Measurements from ENCODE around the gene RAD51B.

DNA sequence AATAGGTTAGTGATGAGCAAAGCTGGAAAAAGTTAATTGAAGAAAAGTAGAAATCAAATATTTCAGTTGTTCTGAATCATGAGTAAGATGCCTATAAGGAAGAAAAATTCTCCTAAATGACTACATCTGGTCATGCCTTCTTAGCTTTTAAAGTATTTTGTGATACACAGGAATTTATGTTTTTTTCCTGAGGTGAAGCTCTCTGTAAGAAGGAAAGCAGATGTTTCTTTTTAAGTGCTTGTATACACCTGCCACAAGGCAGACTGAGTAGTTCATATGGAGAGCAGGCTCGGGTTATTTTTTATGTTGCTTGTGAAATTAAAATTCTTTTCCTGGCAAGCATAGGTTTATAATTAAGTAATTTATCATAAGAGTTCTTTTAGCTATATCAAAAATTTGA lies 275.2 kb downstream of the RAD51B start:
- TF ChIP-seq, protein P1, sequence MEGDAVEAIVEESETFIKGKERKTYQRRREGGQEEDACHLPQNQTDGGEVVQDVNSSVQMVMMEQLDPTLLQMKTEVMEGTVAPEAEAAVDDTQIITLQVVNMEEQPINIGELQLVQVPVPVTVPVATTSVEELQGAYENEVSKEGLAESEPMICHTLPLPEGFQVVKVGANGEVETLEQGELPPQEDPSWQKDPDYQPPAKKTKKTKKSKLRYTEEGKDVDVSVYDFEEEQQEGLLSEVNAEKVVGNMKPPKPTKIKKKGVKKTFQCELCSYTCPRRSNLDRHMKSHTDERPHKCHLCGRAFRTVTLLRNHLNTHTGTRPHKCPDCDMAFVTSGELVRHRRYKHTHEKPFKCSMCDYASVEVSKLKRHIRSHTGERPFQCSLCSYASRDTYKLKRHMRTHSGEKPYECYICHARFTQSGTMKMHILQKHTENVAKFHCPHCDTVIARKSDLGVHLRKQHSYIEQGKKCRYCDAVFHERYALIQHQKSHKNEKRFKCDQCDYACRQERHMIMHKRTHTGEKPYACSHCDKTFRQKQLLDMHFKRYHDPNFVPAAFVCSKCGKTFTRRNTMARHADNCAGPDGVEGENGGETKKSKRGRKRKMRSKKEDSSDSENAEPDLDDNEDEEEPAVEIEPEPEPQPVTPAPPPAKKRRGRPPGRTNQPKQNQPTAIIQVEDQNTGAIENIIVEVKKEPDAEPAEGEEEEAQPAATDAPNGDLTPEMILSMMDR (IDR thresholded peaks at IDR 0.05 in 2 of 3, conservative IDR thresholded peaks at IDR 0.05 in 1 of 3; ENCODE audit: borderline replicate concordance in 1 of 3, insufficient read depth in 1 of 3, low read depth in 2 of 3, low read length in 2 of 3), result no peak
- TF ChIP-seq ZNF274 (IDR thresholded peaks at IDR 0.05; ENCODE audit: low read depth, low read length) (no peak), POLR2A (IDR thresholded peaks at IDR 0.05; ENCODE audit: borderline replicate concordance, extremely low read depth, insufficient read depth, insufficient read length) (no peak), EZH2 (IDR thresholded peaks at IDR 0.05) (no peak), POLR2AphosphoS5 (IDR thresholded peaks at IDR 0.05; ENCODE audit: low read depth, low read length) (no peak), YY1 (IDR thresholded peaks at IDR 0.05; ENCODE audit: extremely low read depth, insufficient replicate concordance, low read depth, low read length) (no peak), EZH2phosphoT487 (IDR thresholded peaks at IDR 0.05; ENCODE audit: borderline replicate concordance) (no peak), EGR1 (IDR thresholded peaks at IDR 0.05; ENCODE audit: low read depth) (no peak), SIN3A (IDR thresholded peaks at IDR 0.05; ENCODE audit: low read depth) (no peak), MAX (IDR thresholded peaks at IDR 0.05) (no peak), REST (IDR thresholded peaks at IDR 0.05; ENCODE audit: low read depth) (no peak), CEBPB (IDR thresholded peaks at IDR 0.05; ENCODE audit: low read depth) (no peak), SP1 (IDR thresholded peaks at IDR 0.05; ENCODE audit: low read depth) (no peak)

Data from HCT116 (cell line).